GM12891 (cell line): ENCODE measurements around the gene BID.
A peak's percentile ranks its signal among the peaks of the same experiment; 100 is the strongest.

Experiments
- PAX5 ChIP-seq: IDR thresholded peaks from 2 replicates; pipeline ENCODE4 v1.6.1; 2011; ENCODE audit warnings: low read length, moderate library complexity, mild to moderate bottlenecking; ENCODE audit not compliant: insufficient read depth, severe bottlenecking
- POLR2A ChIP-seq: IDR thresholded peaks from 2 replicates; pipeline ENCODE4 v1.6.1; 2011; ENCODE audit warnings: low read depth, low read length, control low read depth
- POLR2AphosphoS5 ChIP-seq: IDR thresholded peaks from 2 replicates; pipeline ENCODE4 v1.6.1; 2011; ENCODE audit warnings: low read depth, low read length, control low read depth
- POU2F2 ChIP-seq: IDR thresholded peaks from 2 replicates; pipeline ENCODE4 v1.6.1; 2011; ENCODE audit warnings: low read depth, mild to moderate bottlenecking, control low read depth, low read length, moderate library complexity
- SPI1 ChIP-seq: IDR thresholded peaks from 2 replicates; pipeline ENCODE4 v1.6.1; 2011; ENCODE audit warnings: low read depth, low read length, control low read depth
- TAF1 ChIP-seq: IDR thresholded peaks from 2 replicates; pipeline ENCODE4 v1.6.1; 2011; ENCODE audit warnings: low read depth, low read length, control low read depth

- TF ChIP-seq POLR2A (peak; percentile 59; the same call in 1 of the 2 replicates), POLR2AphosphoS5 (peak; percentile 87), TAF1 (peak; percentile 70; the same call in 1 of the 2 replicates), SPI1 (peak; percentile 98), POU2F2 (peak; percentile 75), PAX5 (no peak)
Measured at GRCh38 chr22:17797721-17798559, 23.7 kb upstream of the BID start.
